ENCODE measurements around the gene CSNK1D. TPM values are rescaled to one million over a fixed set of nuclear protein-coding genes. Genes with fewer than 3 reads are reported as not detected.

The CSNK1D gene
- total RNA-seq, 4 donors from 2014 or later: 24.6 to 102 (median 57.1) TPM

- Histone ChIP-seq H3K27me3 (peaks cover 0 to 34% (median 0%) of the 10 kb centered on the region in 4 donors), H3K36me3 (no peaks in the 10 kb centered on the region), H3K27ac (peak overlapping the region in 2 of 4 donors; percentile 10 to 26), H3K9me3 (no peaks in the 10 kb centered on the region), H3K4me1 (peaks cover 33 to 72% (median 49%) of the 10 kb centered on the region in 3 donors), H3K4me3 (no peak overlapping the region)
- DNase-seq: no peak
- intact Hi-C loops (cut with DNase I): no loop called here
- TF ChIP-seq CTCF (IDR thresholded peaks at IDR 0.05) (peak; percentile 75 to 89 (median 81)), POLR2A (IDR thresholded peaks at IDR 0.05) (no peak)
- 4 to 52% methylated on average over 4 of the region's 21 CpGs for WGBS, 2 donors
Measured at GRCh38 chr17:82300707-82301270, 27.3 kb upstream of the CSNK1D start.

- intact Hi-C loops (cut with DNase I): no loop called here
- Histone ChIP-seq H3K4me1 (peaks cover 33 to 78% (median 49%) of the 10 kb centered on the region in 3 donors), H3K4me3 (no peak overlapping the region), H3K36me3 (no peaks in the 10 kb centered on the region), H3K27ac (no peak overlapping the region), H3K9me3 (no peaks in the 10 kb centered on the region), H3K27me3 (peaks cover 0 to 40% (median 0%) of the 10 kb centered on the region in 4 donors)
- no peak for TF ChIP-seq CTCF (IDR thresholded peaks at IDR 0.05)
- TF ChIP-seq POLR2A (IDR thresholded peaks at IDR 0.05): no peak
- no peak for DNase-seq
- WGBS, 2 donors: 92 to 97% methylated on average over 2 to 4 of the region's 13 CpGs
Measured at GRCh38 chr17:82300228-82300627, 26.7 kb upstream of the CSNK1D start.

DNA sequence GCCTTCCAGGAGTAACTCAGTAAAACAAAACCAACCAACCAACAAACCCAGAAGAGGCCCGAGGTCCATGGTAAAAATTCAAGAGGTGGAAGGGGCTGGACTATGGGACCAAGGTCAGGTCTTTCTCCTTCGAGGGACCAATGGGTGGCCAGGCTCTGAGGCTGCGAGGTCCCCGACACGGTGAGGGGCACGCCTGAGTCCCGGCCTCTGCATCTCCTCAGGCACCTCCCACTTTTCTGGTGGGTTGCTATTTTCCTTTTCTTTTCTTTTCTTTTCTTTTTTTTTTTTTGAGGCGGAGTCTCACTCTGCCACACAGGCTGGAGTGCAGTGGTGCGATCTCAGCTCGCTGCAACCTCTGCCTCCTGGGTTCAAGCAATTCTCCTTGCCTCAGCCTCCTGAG lies 26.0 kb upstream of the CSNK1D start:
- WGBS, 2 donors: 83 to 85% methylated on average over 10 of the region's 10 CpGs
- TF ChIP-seq CTCF (IDR thresholded peaks at IDR 0.05): no peak
- TF ChIP-seq POLR2A (IDR thresholded peaks at IDR 0.05): no peak

DNA sequence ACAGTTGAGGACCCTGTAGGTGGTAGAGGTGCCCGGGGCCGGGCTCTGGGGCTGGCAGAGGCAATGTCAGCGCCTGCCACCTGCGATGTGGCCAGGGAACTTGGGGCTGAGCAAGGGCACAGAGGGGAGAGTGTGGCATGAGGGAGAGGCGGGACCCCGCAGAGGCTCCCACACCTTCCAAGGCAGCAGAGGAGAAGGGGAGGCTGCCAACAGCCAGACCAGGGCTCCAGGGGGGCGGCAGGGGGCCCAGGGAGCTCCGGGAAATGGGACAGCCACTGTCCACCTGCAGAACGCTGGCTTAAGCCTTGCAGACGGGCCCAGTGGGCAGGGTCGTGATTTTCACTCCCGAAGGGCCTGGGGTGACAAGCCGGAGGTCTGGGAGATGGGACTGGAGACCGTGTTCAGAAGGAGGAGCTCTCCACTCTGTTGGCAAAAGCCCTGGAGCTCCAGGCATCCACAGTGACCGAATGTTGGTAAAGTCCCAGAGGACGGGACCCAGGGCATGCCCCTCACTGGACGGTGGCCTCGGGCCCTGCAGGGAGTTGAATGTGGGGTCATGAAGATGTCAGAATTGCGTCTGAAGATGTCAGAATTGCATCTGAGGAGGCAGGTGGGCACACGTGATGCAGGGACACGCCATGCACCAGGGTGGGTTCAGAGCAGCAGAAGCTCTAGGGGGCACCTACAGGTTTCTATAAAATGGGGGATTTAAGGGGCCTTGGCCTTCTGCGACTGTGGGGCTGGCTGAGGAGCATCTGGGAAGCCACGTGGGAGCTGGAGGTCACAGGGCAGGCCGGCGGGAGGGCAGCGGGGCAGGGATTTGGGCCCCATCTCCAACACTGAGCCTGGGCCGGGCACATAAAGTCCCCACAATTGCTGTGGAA lies 25.3 kb upstream of the CSNK1D start:
- TF ChIP-seq CTCF (IDR thresholded peaks at IDR 0.05) (no peak), POLR2A (IDR thresholded peaks at IDR 0.05) (no peak)
- Histone ChIP-seq H3K4me1 (peaks cover 34 to 92% (median 56%) of the 10 kb centered on the region in 3 donors), H3K36me3 (no peaks in the 10 kb centered on the region), H3K27me3 (peaks cover 0 to 38% (median 0%) of the 10 kb centered on the region in 4 donors), H3K4me3 (peak overlapping the region; percentile 25 to 70 (median 48)), H3K27ac (peak overlapping the region; percentile 89 to 99 (median 91)), H3K9me3 (no peaks in the 10 kb centered on the region)
- 68 to 90% methylated on average over 6 to 11 of the region's 27 CpGs for WGBS, 2 donors
- intact Hi-C loops (cut with DNase I): no loop called here
- DNase-seq: no peak

More for the DNA sequence above, 26.0 kb upstream of the CSNK1D start:
- DNase-seq: no peak
- no peaks in the 10 kb centered on the region for H3K9me3 ChIP-seq
- H3K27ac ChIP-seq: peak overlapping the region; percentile 89 to 99 (median 91)
- H3K4me3 ChIP-seq: no peak overlapping the region
- H3K4me1 ChIP-seq: peaks cover 33 to 85% (median 49%) of the 10 kb centered on the region in 3 donors
- H3K36me3 ChIP-seq: no peaks in the 10 kb centered on the region
- intact Hi-C loops (cut with DNase I): no loop called here
- H3K27me3 ChIP-seq: peaks cover 0 to 41% (median 0%) of the 10 kb centered on the region in 4 donors
